Right cardiac atrium (tissue), 5 donors: Measurements from ENCODE around the gene MMD2. TPM values are rescaled to one million over a fixed set of nuclear protein-coding genes. Genes with fewer than 3 reads are reported as not detected.

Experiments used
- ATAC-seq, 2 donors: fragments of 200-7000 bp; cut with Tn5 transposase; one replicate each; pipeline versions ENCODE4 v1.8.0 to v1.9.1; 2020; ENCODE audit warnings: moderate library complexity in 2 of 2, mild to moderate bottlenecking in 1 of 2
- DNase-seq, 3 donors: peaks; one replicate each; pipeline ENCODE4 v3.0.0-alpha.2; 2020
- H3K27ac ChIP-seq: one replicate; pipeline ENCODE4 v1.5.1; 2013; ENCODE audit warnings: mild to moderate bottlenecking, low read length, control low read depth, moderate library complexity
- H3K27me3 ChIP-seq: one replicate; pipeline ENCODE4 v1.6.1; 2013; ENCODE audit not compliant: control insufficient read depth, insufficient read depth
- H3K4me1 ChIP-seq: one replicate; pipeline ENCODE4 v1.6.1; 2013; ENCODE audit warnings: low read length; ENCODE audit not compliant: control insufficient read depth, insufficient read depth
- H3K4me3 ChIP-seq: one replicate; pipeline ENCODE4 v1.5.1; 2013; ENCODE audit warnings: low read length, control low read depth
- H3K9me3 ChIP-seq: one replicate; pipeline ENCODE4 v1.6.1; 2013; ENCODE audit warnings: low read length; ENCODE audit not compliant: control insufficient read depth
- WGBS: extraction: QIAGEN DNeasy Blood & Tissue Kit; methylation state at CpG from one replicate; pipeline ENCODE4 v1.1.7; 2013; 5-methylcytosine and 5-hydroxymethylcytosine counted together
- intact Hi-C, 4 donors: fragments of 100-400 bp; cut with DNase I; formaldehyde crosslinking; loops; one replicate each; pipeline versions ENCODE4 v1.11.0 to v1.14.0; 2022 to 2023
- polyA plus RNA-seq: library from polyadenylated mRNA; stranded (reverse); fragments of 200-250 nt; gene quantifications from one replicate; pipeline ENCODE4 v1.2.3, GENCODE V29; 2013
- total RNA-seq, 4 donors: library from RNA; stranded (reverse); fragmentation: NEBNext Ultra II Directional; extraction: Animal tissue kit (Norgen Biotek cat#: 25700); gene quantifications; one replicate each; pipeline ENCODE4 v1.2.1, GENCODE V29; 2021
- donor health status: healthy with polysubstance abuse.
- donor health status: DM: no; HTN: yes; CAD: no.
- donor health status: DM: no; HTN: no; CAD: no.
- donor health status: DM: no; HTN: yes; CAD: no; lungs with severe emphysema.
- donor health status: DM: yes; HTN: yes; CAD: no.

Gene MMD2
- total and polyA plus RNA-seq, 5 donors: not detected

DNA sequence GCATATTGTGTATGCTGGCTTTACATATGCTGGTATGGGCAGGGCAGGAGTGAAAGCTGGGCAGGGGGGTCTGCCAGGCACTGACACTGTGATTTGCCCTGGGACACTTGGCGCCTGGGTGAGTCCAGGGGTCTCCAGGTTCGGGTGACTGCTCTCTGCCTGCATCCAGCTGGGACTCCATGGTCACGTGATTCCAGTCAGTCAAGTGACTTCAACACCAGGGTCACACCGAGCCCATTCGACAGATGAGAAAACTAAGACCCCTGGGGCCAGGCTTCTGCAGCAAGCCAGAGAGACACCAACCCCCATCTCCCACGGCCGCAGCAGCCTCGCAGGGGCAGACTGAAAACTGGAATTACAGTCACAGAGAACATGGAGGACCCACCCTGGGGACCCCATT, 30.0 kb downstream of the MMD2 start:
- Histone ChIP-seq H3K27me3 (no peaks in the 10 kb centered on the region), H3K27ac (no peak overlapping the region), H3K9me3 (no peaks in the 10 kb centered on the region), H3K4me1 (no peaks in the 10 kb centered on the region), H3K4me3 (no peak overlapping the region)
- no peak for ATAC-seq
- DNase-seq: no peak
- intact Hi-C loops: no loop called here
- 84% methylated on average over 8 of the region's 8 CpGs for WGBS

DNA sequence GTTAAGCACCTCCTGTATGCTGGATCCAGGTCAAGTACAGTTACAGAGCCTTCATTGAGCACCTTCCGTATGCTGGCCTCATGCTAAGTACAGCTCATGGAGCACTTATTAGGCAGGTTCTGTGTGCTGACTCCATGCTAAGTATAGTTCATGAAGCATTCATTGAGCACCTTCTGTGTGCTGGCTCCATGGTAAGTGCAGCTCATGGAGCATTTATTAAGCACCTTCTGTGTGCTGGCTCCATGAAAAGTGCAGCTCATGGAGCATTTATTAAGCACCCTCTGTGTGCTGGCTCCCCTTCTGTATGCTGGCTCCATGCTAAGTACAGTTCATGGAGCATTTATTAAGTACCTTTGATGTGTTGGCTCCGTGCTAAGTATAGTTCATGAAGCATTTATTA, 30.5 kb downstream of the MMD2 start:
- Histone ChIP-seq H3K27me3 (no peaks in the 10 kb centered on the region), H3K4me3 (no peak overlapping the region), H3K4me1 (no peaks in the 10 kb centered on the region), H3K9me3 (no peaks in the 10 kb centered on the region), H3K27ac (no peak overlapping the region)
- intact Hi-C loops: no loop called here
- DNase-seq (no peak), ATAC-seq (no peak)
- WGBS: 88% methylated on average over 2 of the region's 2 CpGs

DNA sequence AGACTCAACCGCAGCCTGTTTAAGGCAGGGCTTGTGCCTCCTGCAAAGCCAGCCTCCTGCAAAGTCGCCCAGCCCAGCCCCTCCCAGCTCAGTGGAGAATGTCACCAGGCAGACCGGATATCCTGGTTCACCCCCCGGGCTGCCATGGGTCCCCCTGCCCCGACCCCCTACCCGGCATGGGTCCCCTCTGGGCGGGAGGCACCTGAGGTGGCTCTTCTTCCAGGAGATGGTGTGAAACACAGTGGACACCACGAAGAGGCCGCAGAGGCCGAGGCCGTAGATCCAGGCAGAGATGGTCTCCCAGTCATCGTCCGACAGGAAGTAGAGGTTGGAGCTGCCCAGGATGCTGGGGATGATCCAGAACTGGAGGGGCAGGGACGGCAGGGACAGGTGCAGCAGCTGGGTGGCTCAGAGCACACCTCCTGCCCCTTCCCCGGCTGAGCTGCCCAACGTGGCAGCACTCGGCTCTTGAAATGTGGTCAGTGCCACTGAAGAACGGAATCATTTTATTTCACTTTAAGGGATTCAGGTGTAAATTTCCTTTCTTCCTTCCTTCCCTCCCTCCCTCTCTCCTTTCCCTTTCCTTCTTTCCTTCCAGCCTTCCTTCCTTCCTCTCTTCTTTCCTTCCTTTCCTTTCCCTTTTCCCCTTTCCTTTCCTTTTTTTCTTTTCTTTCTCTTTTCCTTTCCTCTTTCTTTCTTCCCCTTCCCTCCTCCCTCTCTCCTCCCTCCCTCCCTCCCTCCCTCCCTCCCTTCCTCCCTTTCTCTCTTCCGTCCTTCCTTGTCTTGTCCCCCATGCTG, 38.8 kb downstream of the MMD2 start:
- no peaks in the 10 kb centered on the region for H3K4me1 ChIP-seq
- peak in 1 of 3 donors; percentile 36 for DNase-seq
- peaks cover 1% of the 10 kb centered on the region for H3K9me3 ChIP-seq
- intact Hi-C loops: no loop called here
- no peaks in the 10 kb centered on the region for H3K27me3 ChIP-seq
- H3K4me3 ChIP-seq: no peak overlapping the region
- WGBS: 78% methylated on average over 19 of the region's 19 CpGs
- no peak overlapping the region for H3K27ac ChIP-seq
- ATAC-seq: no peak

DNA sequence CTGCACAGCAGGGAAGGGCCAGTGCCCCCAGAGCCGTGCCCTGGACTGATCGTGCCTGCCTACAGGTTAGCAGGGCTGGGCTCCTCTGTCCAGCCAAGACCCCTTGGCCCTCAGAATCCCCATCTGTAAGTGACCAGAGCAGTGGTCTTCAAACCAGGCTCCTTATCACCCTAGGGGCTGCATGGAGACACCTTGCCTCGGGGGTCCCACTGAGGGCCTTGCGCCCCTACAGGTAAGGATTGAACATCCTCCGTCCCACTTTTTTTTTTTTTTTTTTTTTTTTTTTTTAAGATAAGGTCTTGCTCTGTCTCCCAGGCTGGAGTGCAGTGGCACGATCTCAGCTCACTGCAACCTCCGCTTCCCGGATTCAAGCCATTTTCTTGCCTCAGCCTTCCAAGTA, 42.9 kb downstream of the MMD2 start:
- Histone ChIP-seq H3K9me3 (peaks cover 1% of the 10 kb centered on the region), H3K27me3 (no peaks in the 10 kb centered on the region), H3K4me3 (no peak overlapping the region), H3K4me1 (no peaks in the 10 kb centered on the region), H3K27ac (no peak overlapping the region)
- 57% methylated on average over 8 of the region's 8 CpGs for WGBS
- intact Hi-C loops: no loop called here
- no peak for DNase-seq
- no peak for ATAC-seq

DNA sequence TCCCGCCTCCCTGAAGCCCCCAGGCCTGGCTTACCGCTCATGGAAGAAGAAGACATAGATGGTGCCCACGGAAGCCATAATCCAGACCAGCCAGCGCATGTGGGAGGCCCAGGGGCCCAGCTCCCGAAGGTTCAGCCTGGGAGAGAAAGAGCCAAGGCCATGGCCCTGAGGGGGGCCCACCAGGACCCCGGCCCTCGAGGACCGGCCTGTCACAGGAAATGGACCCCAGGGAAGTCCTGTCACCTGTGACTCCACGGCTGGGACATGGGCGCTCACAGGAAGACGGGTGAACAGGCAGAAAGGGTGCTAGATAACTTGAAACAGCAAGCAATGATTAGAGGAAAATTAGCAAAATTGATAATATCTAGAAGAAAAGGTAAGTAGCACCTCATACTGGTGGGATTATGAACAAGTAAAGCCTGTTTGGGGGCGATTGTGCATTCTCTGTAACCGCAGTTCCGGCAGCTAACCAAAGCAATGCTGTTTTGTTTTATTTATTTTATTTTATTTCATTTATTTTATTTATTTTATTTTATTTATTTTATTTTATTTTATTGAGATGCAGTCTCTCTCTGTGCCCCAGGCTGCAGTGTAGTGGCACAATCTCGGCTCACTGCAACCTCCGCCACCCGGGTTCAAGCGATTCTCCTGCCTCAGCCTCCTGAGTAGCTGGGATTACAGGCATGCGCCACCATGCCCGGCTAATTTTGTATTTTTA, 47.7 kb downstream of the MMD2 start:
- Histone ChIP-seq H3K4me3 (no peak overlapping the region), H3K27ac (no peak overlapping the region), H3K27me3 (no peaks in the 10 kb centered on the region), H3K4me1 (no peaks in the 10 kb centered on the region), H3K9me3 (no peaks in the 10 kb centered on the region)
- ATAC-seq (no peak), DNase-seq (no peak)
- intact Hi-C loops: no loop called here
- 88% methylated on average over 20 of the region's 20 CpGs for WGBS

DNA sequence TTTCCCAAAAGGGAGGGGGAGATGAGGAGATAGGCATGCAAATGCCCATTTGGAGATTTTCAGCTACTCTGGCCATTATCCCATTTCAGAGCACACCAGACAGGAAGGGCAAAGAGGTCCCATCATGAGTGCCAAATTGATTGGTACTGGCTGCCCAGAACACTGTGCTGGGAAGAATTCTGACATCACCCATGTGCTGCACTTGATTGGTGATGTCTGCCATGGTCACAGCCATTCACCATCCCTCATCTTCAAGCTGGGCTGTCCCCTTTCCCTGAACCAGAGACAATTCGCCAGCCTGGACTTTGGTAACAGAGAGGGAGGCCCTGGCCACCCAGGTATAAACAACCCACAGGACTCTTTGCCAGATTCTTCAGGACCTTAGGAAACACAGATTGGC, 52.3 kb downstream of the MMD2 start:
- Histone ChIP-seq H3K27ac (no peak overlapping the region), H3K9me3 (no peaks in the 10 kb centered on the region), H3K4me3 (no peak overlapping the region), H3K27me3 (no peaks in the 10 kb centered on the region), H3K4me1 (no peaks in the 10 kb centered on the region)
- WGBS: 93% methylated on average over 1 of the region's 1 CpG
- intact Hi-C loops: no loop called here
- DNase-seq (no peak), ATAC-seq (no peak)

DNA sequence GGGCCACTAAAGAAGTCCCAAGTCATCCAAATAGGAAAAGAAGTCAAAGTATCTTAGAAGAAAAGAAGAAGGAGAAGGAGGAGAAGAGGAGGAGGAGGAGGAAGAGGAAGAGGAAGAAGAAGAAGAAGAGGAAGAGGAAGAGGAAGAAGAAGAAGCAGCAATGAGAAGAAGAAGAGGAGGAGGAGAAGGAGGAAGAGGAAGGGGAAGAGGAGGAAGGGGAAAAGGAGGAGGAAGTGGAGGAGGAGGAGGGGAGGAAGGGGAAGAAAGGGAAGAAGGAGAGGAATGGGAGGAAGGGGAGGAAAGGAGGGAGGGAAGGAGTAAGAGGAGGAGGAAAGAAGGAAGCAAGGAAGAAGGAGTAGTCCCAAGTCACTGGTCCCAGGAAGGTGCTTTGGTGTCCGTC, 53.8 kb downstream of the MMD2 start:
- intact Hi-C loops: no loop called here
- Histone ChIP-seq H3K4me1 (no peaks in the 10 kb centered on the region), H3K27ac (no peak overlapping the region), H3K27me3 (no peaks in the 10 kb centered on the region), H3K9me3 (no peaks in the 10 kb centered on the region), H3K4me3 (no peak overlapping the region)
- 59% methylated on average over 1 of the region's 1 CpG for WGBS
- DNase-seq (no peak), ATAC-seq (no peak)

DNA sequence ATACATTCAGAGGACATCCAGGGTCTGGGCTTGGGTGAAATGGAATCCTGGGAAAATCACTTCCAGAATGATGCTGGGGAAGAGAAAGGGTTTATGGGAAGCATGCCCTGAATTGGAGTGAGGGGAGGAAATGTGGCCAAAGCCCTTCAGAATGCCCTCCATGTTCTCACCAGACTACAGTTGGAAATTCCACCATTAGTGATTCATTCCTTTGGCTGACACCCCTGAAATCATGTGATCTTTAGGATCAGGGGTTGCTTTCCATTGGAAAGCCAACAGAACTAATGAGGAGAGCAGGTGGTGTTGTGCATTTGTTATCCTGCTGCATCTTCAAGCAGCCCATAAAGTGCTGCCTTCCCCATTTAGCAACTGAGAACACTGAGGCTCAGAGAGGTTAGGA, 54.6 kb downstream of the MMD2 start:
- H3K4me3 ChIP-seq: no peak overlapping the region
- ATAC-seq (no peak), DNase-seq (no peak)
- no peaks in the 10 kb centered on the region for H3K9me3 ChIP-seq
- H3K4me1 ChIP-seq: no peaks in the 10 kb centered on the region
- no peak overlapping the region for H3K27ac ChIP-seq
- no peaks in the 10 kb centered on the region for H3K27me3 ChIP-seq
- intact Hi-C loops: no loop called here

DNA sequence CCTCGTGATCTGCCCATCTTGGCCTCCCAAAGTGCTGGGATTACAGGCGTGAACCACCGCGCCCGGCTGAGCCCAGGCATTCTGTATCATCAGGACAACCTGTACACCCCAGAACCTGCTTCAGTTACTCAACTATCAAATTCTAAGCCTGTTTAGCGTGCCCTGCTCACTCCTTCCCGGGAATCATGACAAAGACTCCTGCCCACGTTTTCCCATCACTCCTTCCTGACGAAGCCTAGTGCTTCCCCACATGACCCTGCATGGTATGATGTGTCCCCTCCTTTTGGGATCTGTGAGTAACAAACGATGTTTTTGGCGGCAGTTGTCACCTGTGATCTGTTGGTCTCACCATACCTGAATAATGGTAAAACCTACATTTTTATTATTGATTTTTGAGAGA, 63.2 kb downstream of the MMD2 start:
- Histone ChIP-seq H3K4me1 (no peaks in the 10 kb centered on the region), H3K4me3 (no peak overlapping the region), H3K9me3 (no peaks in the 10 kb centered on the region), H3K27ac (no peak overlapping the region), H3K27me3 (no peaks in the 10 kb centered on the region)
- DNase-seq (no peak), ATAC-seq (no peak)
- intact Hi-C loops: no loop called here
- WGBS: 84% methylated on average over 11 of the region's 11 CpGs

DNA sequence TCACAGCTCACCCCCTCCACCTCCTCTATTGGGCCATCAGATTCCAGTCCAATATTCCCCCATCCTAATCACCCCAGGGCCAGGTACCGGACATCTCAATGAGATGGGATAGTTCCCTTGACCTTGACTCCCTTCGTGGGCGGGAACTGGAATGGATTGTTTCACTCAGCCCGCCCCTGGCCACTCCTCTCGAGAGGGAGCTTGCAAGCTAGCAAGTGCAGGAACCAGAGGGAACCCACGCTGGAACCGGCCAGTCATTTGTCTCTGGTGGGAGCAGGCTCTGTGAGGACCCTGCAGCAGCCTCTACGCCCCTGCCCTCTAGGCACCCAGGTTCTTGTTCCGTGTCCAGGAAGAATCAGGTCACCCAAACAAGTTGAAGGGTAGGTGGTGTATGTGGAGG, 64.5 kb downstream of the MMD2 start:
- H3K27me3 ChIP-seq: no peaks in the 10 kb centered on the region
- H3K4me1 ChIP-seq: no peaks in the 10 kb centered on the region
- H3K9me3 ChIP-seq: no peaks in the 10 kb centered on the region
- ATAC-seq: no peak
- no peak overlapping the region for H3K4me3 ChIP-seq
- no peak overlapping the region for H3K27ac ChIP-seq
- intact Hi-C loops: no loop called here
- 90% methylated on average over 9 of the region's 9 CpGs for WGBS
- no peak for DNase-seq

DNA sequence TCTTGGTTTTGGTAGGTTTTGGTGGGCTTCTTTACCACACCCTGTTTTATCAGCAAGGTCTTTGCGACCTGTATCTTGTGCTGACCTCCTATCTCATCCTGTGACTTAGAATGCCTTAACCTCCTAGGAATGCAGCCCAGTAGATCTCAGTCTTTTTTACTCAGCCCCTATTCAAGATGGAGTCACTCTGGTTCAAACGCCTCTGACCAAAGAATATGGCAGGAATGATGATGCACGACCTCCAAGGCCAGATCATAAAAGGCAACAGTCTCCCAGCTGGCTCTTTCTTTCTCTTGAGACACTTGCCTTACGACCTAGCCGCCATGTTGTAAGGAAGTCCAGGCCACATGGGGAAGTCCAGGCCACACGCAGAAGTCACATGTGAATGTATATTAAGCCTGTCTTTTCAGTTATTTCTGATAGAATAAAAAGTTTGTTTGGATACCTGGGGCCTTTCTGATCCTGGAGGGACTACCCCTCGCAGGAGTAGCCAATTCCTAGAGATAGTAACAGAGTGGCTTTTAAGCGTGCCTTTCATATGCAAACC, 65.0 kb downstream of the MMD2 start:
- no peak for ATAC-seq
- DNase-seq: no peak
- WGBS: 83% methylated on average over 8 of the region's 8 CpGs
- intact Hi-C loops: no loop called here
- no peaks in the 10 kb centered on the region for H3K27me3 ChIP-seq
- H3K9me3 ChIP-seq: no peaks in the 10 kb centered on the region
- H3K4me3 ChIP-seq: no peak overlapping the region
- H3K4me1 ChIP-seq: no peaks in the 10 kb centered on the region
- H3K27ac ChIP-seq: no peak overlapping the region
